HG02610 (cell line): ENCODE measurements around the gene KCNK4.

Experiments used
- ATAC-seq: cut with Tn5 transposase; IDR thresholded peaks from one replicate; pipeline ENCODE4 v1.9.1; 2021; ENCODE audit warnings: mild to moderate bottlenecking, moderate library complexity; ENCODE audit not compliant: unreplicated experiment

Gene KCNK4

GRCh38 chr11:64291262-64291751 lies at the start of gene KCNK4:
KCNK4 (plus strand) TSS chr11:64291302; CDS start chr11:64293019, 1,717 bp downstream.
- ATAC-seq = no peak

GRCh38 chr11:64241491-64242374 lies 49.4 kb upstream of the KCNK4 start:
- ATAC-seq = peak; percentile 2

- no peak for ATAC-seq
Observed at GRCh38 chr11:64243236-64243854, 47.8 kb upstream of the KCNK4 start.

GRCh38 chr11:64244107-64244506 lies 47.0 kb upstream of the KCNK4 start:
- no peak for ATAC-seq

GRCh38 chr11:64244966-64245365 lies 46.1 kb upstream of the KCNK4 start:
- no peak for ATAC-seq

GRCh38 chr11:64245401-64245796 lies 45.7 kb upstream of the KCNK4 start:
- no peak for ATAC-seq

GRCh38 chr11:64245797-64246620 lies 45.1 kb upstream of the KCNK4 start:
- no peak for ATAC-seq

GRCh38 chr11:64246621-64246870 lies 44.6 kb upstream of the KCNK4 start:
- ATAC-seq = peak; percentile 11

- ATAC-seq = peak; percentile 38
Observed at GRCh38 chr11:64246871-64247728, 44.0 kb upstream of the KCNK4 start, which contains the start of gene PPP1R14B. PPP1R14B (minus strand) TSS chr11:64246943; CDS start chr11:64246673, 270 bp downstream.

GRCh38 chr11:64247729-64248531 lies 43.2 kb upstream of the KCNK4 start:
- ATAC-seq = no peak

GRCh38 chr11:64248578-64248977 lies 42.5 kb upstream of the KCNK4 start:
- no peak for ATAC-seq

GRCh38 chr11:64249038-64249437 lies 42.1 kb upstream of the KCNK4 start:
- ATAC-seq = no peak

- ATAC-seq = no peak
Observed at GRCh38 chr11:64249563-64250414, 41.3 kb upstream of the KCNK4 start.

GRCh38 chr11:64250415-64251015 lies 40.6 kb upstream of the KCNK4 start:
- no peak for ATAC-seq

- no peak for ATAC-seq
Observed at GRCh38 chr11:64251016-64251752, 39.9 kb upstream of the KCNK4 start, which contains the start of gene PLCB3. PLCB3 (plus strand) TSS chr11:64251530; CDS start chr11:64251650, 120 bp downstream.

GRCh38 chr11:64251753-64252002 lies 39.4 kb upstream of the KCNK4 start:
- ATAC-seq = no peak

- ATAC-seq = no peak
Observed at GRCh38 chr11:64252003-64252872, 38.9 kb upstream of the KCNK4 start.
